Endodermal cell (in vitro differentiated cells): Measurements from ENCODE around the gene UBXN1. TPM values are rescaled to one million over a fixed set of nuclear protein-coding genes. Genes with fewer than 3 reads are reported as not detected.
A peak's percentile ranks its signal among the peaks of the same experiment; 100 is the strongest.

Source experiments
- DNase-seq: peaks from one replicate; pipeline ENCODE4 v3.0.0-alpha.2; 2017
- H3K27ac ChIP-seq: 2 replicates; pipeline ENCODE4 v1.5.1; 2013; ENCODE audit warnings: mild to moderate bottlenecking, low read depth, low read length, moderate library complexity
- H3K27me3 ChIP-seq: 2 replicates; pipeline ENCODE4 v1.6.1; 2013; ENCODE audit warnings: mild to moderate bottlenecking, low read length, moderate library complexity; ENCODE audit not compliant: insufficient read depth, control insufficient read depth, poor library complexity, severe bottlenecking
- H3K36me3 ChIP-seq: 2 replicates; pipeline ENCODE4 v1.7.0; 2013; ENCODE audit warnings: mild to moderate bottlenecking, low read length, moderate library complexity; ENCODE audit not compliant: control insufficient read depth, insufficient read depth
- H3K4me1 ChIP-seq: one replicate; pipeline ENCODE4 v1.7.0; 2013; ENCODE audit warnings: low read length; ENCODE audit not compliant: control insufficient read depth, insufficient read depth
- H3K4me3 ChIP-seq: 2 replicates; pipeline ENCODE4 v1.5.1; 2013; ENCODE audit warnings: mild to moderate bottlenecking, low read length, moderate library complexity
- H3K9ac ChIP-seq: 2 replicates; pipeline ENCODE4 v1.6.1; 2013; ENCODE audit warnings: mild to moderate bottlenecking, low read length, moderate library complexity; ENCODE audit not compliant: poor library complexity, severe bottlenecking; ENCODE audit errors: extremely low read depth
- H3K9me3 ChIP-seq: 2 replicates; pipeline ENCODE4 v1.6.1; 2013; ENCODE audit warnings: mild to moderate bottlenecking, low read length, moderate library complexity; ENCODE audit not compliant: control insufficient read depth
- H3K27ac Mint-ChIP-seq: 2 replicates; pipeline ENCODE4 v1.8.0; 2020; ENCODE audit warnings: mixed read lengths
- H3K27me3 Mint-ChIP-seq: 2 replicates; pipeline ENCODE4 v1.8.0; 2021; ENCODE audit warnings: mild to moderate bottlenecking, mixed read lengths; ENCODE audit not compliant: insufficient read depth
- H3K36me3 Mint-ChIP-seq: 2 replicates; pipeline ENCODE4 v1.8.0; 2020; ENCODE audit warnings: low read depth, mixed read lengths
- H3K4me1 Mint-ChIP-seq: 2 replicates; pipeline ENCODE4 v1.8.0; 2020; ENCODE audit warnings: mixed read lengths
- H3K4me3 Mint-ChIP-seq: 2 replicates; pipeline ENCODE4 v1.8.0; 2020; ENCODE audit warnings: mild to moderate bottlenecking, moderate library complexity, mixed read lengths
- H3K9me3 Mint-ChIP-seq: 2 replicates; pipeline ENCODE4 v1.8.0; 2020; ENCODE audit warnings: mild to moderate bottlenecking, mixed read lengths
- CTCF ChIP-seq: fragments of 200-600 bp; sonication (generic); conservative IDR thresholded peaks from 2 replicates; pipeline ENCODE4 v1.5.0; 2021; ENCODE audit warnings: antibody characterized with exemption, mild to moderate bottlenecking
- WGBS, 2 experiments: methylation state at CpG; one replicate each; pipeline versions ENCODE4 v1.1.5 to v1.1.7; 2013; ENCODE audit warnings: missing lambda C conversion rate in 2 of 2, mixed read lengths in 1 of 2; ENCODE audit not compliant: insufficient coverage in 1 of 2, insufficient read length in 1 of 2; 5-methylcytosine and 5-hydroxymethylcytosine counted together
- total RNA-seq, 2 donors: library from RNA; stranded (reverse); fragmentation: NEBNext Ultra II Directional in 1 of 2; extraction: Animal tissue kit (Norgen Biotek cat#: 25700) in 1 of 2; gene quantifications; 2 replicates in 1 of 2; 3 replicates in 1 of 2; pipeline ENCODE4 v1.2.1, GENCODE V29; 2021

The UBXN1 gene
- total RNA-seq, 2 donors from 2014 or later: 89.3 to 96.6 TPM

- H3K4me3 Mint-ChIP-seq: peak overlapping the region; percentile 96
- DNase-seq: peak; percentile 95
- H3K4me3 ChIP-seq: peak overlapping the region; percentile 97
- H3K4me1 ChIP-seq: no peaks in the 10 kb centered on the region
- H3K4me1 Mint-ChIP-seq: peaks cover 20% of the 10 kb centered on the region
- no peaks in the 10 kb centered on the region for H3K9me3 Mint-ChIP-seq
- H3K9me3 ChIP-seq: no peaks in the 10 kb centered on the region
- no peaks in the 10 kb centered on the region for H3K27me3 ChIP-seq
- WGBS, 2 experiments: 0% methylated on average over 16 to 20 of the region's 20 CpGs
- H3K36me3 ChIP-seq: peaks cover 31% of the 10 kb centered on the region
- no peak for TF ChIP-seq CTCF
- H3K36me3 Mint-ChIP-seq: peaks cover 35% of the 10 kb centered on the region
- H3K9ac ChIP-seq: peak overlapping the region; percentile 85
- peak overlapping the region; percentile 97 for H3K27ac ChIP-seq
- H3K27ac Mint-ChIP-seq: peak overlapping the region; percentile 99
- H3K27me3 Mint-ChIP-seq: no peaks in the 10 kb centered on the region
Measured at GRCh38 chr11:62727872-62728170, 48.9 kb upstream of the UBXN1 start.

GRCh38 chr11:62727165-62727871, 48.4 kb upstream of the UBXN1 start, which contains the start of gene HNRNPUL2:
Gene HNRNPUL2, minus strand, starts transcription at chr11:62727457. Its CDS starts 301 bp downstream, at chr11:62727156.
- H3K27ac Mint-ChIP-seq: peak within 1 kb of the TSS; percentile 99
- no peaks in the 10 kb centered on the region for H3K27me3 Mint-ChIP-seq
- Histone ChIP-seq H3K9me3 (no peaks in the 10 kb centered on the region), H3K27me3 (no peaks in the 10 kb centered on the region), H3K4me1 (no peaks in the 10 kb centered on the region), H3K36me3 (peaks cover 35% of the 10 kb centered on the region), H3K4me3 (peak within 1 kb of the TSS; percentile 97), H3K27ac (peak within 1 kb of the TSS; percentile 97), H3K9ac (peak within 1 kb of the TSS; percentile 85)
- peaks cover 20% of the 10 kb centered on the region for H3K4me1 Mint-ChIP-seq
- H3K4me3 Mint-ChIP-seq: peak within 1 kb of the TSS; percentile 96
- H3K36me3 Mint-ChIP-seq: peaks cover 40% of the 10 kb centered on the region
- no peaks in the 10 kb centered on the region for H3K9me3 Mint-ChIP-seq
- peak; percentile 100 for DNase-seq
- WGBS, 2 experiments: 0% methylated on average over 7 to 72 of the region's 72 CpGs
- peak; percentile 21 for TF ChIP-seq CTCF

GRCh38 chr11:62726915-62727164, 48.0 kb upstream of the UBXN1 start:
- no peaks in the 10 kb centered on the region for H3K9me3 Mint-ChIP-seq
- peak overlapping the region; percentile 93 for H3K27ac ChIP-seq
- H3K4me3 Mint-ChIP-seq: peak overlapping the region; percentile 96
- peak overlapping the region; percentile 97 for H3K4me3 ChIP-seq
- peak overlapping the region; percentile 78 for H3K9ac ChIP-seq
- peaks cover 45% of the 10 kb centered on the region for H3K36me3 Mint-ChIP-seq
- no peak for TF ChIP-seq CTCF
- H3K27me3 Mint-ChIP-seq: no peaks in the 10 kb centered on the region
- peaks cover 22% of the 10 kb centered on the region for H3K4me1 Mint-ChIP-seq
- H3K36me3 ChIP-seq: peaks cover 40% of the 10 kb centered on the region
- H3K27ac Mint-ChIP-seq: peak overlapping the region; percentile 99
- DNase-seq: no peak
- no peaks in the 10 kb centered on the region for H3K9me3 ChIP-seq
- H3K4me1 ChIP-seq: no peaks in the 10 kb centered on the region
- H3K27me3 ChIP-seq: no peaks in the 10 kb centered on the region
- WGBS, 2 experiments: 0% methylated on average over 37 of the region's 37 CpGs; no CpG with 5 or more reads in 1 of the 2 experiments
